Caco-2 (cell line): ENCODE results near the gene ERAL1. TPM values are rescaled to one million over a fixed set of nuclear protein-coding genes. Genes with fewer than 3 reads are reported as not detected.

Experiments used
- BruUV-seq: library from RNA; stranded (reverse); fragments of 400-500 nt; replicated peaks from 2 replicates; lab custom pipeline; 2021; lab: Mats Ljungman, UMichigan
- CTCF ChIA-PET: fragments of 300-600 bp; sonication (Branson Sonifier 250); formaldehyde crosslinking; loops from one replicate; lab custom pipeline; 2022; ENCODE audit warnings: antibody characterized with exemption; lab: Charles Lee
- POLR2A ChIA-PET: fragments of 300-600 bp; sonication (Branson Sonifier 250); formaldehyde crosslinking; loops from one replicate; lab custom pipeline; 2022; ENCODE audit warnings: antibody characterized with exemption; lab: Charles Lee
- DNase-seq, 2 experiments: peaks; one replicate each; pipeline versions ENCODE4 v3.0.0 to v3.0.0-alpha.2; 2020 to 2022
- H3K27me3 ChIP-seq: replicated peaks from 2 replicates; pipeline ENCODE4 v1.6.0; 2011; ENCODE audit warnings: low read length; ENCODE audit not compliant: control insufficient read depth, insufficient read depth
- H3K36me3 ChIP-seq: 2 replicates; pipeline ENCODE4 v1.5.1; 2011; ENCODE audit warnings: low read length; ENCODE audit not compliant: control insufficient read depth, insufficient read depth
- H3K4me1 ChIP-seq: fragments of 250-450 bp; sonication (Bioruptor Pico); 2 replicates; pipeline ENCODE4 v1.5.1; 2020; ENCODE audit warnings: mild to moderate bottlenecking
- H3K4me3 ChIP-seq: 2 replicates; pipeline ENCODE4 v1.5.1; 2011; ENCODE audit warnings: low read depth, mild to moderate bottlenecking, control low read depth, low read length
- H3K9me3 ChIP-seq: fragments of 250-450 bp; sonication (Bioruptor Pico); 2 replicates; pipeline ENCODE4 v1.5.1; 2020; ENCODE audit warnings: mild to moderate bottlenecking, moderate library complexity
- H3K27ac Mint-ChIP-seq: one replicate; pipeline ENCODE4 v1.8.0; 2022; ENCODE audit warnings: mixed read lengths; ENCODE audit not compliant: unreplicated experiment
- H3K27me3 Mint-ChIP-seq: one replicate; pipeline ENCODE4 v1.8.0; 2022; ENCODE audit warnings: mixed read lengths; ENCODE audit not compliant: insufficient read depth, unreplicated experiment
- H3K36me3 Mint-ChIP-seq: one replicate; pipeline ENCODE4 v1.8.0; 2022; ENCODE audit warnings: mild to moderate bottlenecking, mixed read lengths; ENCODE audit not compliant: insufficient read depth, unreplicated experiment
- H3K4me1 Mint-ChIP-seq: one replicate; pipeline ENCODE4 v1.8.0; 2022; ENCODE audit warnings: low read depth, mixed read lengths; ENCODE audit not compliant: unreplicated experiment
- H3K4me3 Mint-ChIP-seq: one replicate; pipeline ENCODE4 v1.8.0; 2022; ENCODE audit warnings: mild to moderate bottlenecking, moderate library complexity, mixed read lengths; ENCODE audit not compliant: unreplicated experiment
- H3K9me3 Mint-ChIP-seq: one replicate; pipeline ENCODE4 v1.8.0; 2022; ENCODE audit warnings: mixed read lengths; ENCODE audit not compliant: unreplicated experiment
- CTCF ChIP-seq, 2 experiments: fragments of 200-600 bp in 1 of 2; IDR thresholded peaks; 1 replicate in 1 of 2; 2 replicates in 1 of 2; pipeline versions ENCODE4 v1.5.1 to v1.8.0; 2011 to 2022; ENCODE audit warnings: antibody characterized with exemption in 1 of 2, control low read depth in 1 of 2, inconsistent platforms in 1 of 2, low read depth in 1 of 2, low read length in 1 of 2, mild to moderate bottlenecking in 1 of 2, moderate library complexity in 1 of 2; ENCODE audit not compliant: insufficient read depth in 1 of 2, severe bottlenecking in 1 of 2, unreplicated experiment in 1 of 2
- intact Hi-C: fragments of 100-400 bp; cut with micrococcal nuclease; formaldehyde crosslinking; loops from one replicate; pipeline ENCODE4 v1.10.0; 2022; ENCODE audit not compliant: unreplicated experiment
- total RNA-seq: library from RNA; stranded (reverse); gene quantifications from 2 replicates; pipeline ENCODE4 v1.2.3, GENCODE V29; 2022

The ERAL1 gene
- total RNA-seq, 1 experiment from 2014 or later = 85.1 TPM

- DNase-seq = no peak
- H3K27ac Mint-ChIP-seq = peak overlapping the region; percentile 82
- no peaks in the 10 kb centered on the region for H3K4me1 Mint-ChIP-seq
- no peaks in the 10 kb centered on the region for H3K27me3 Mint-ChIP-seq
- peaks cover 8% of the 10 kb centered on the region for H3K4me1 ChIP-seq
- ChIA-PET POLR2A (interaction anchor here (0.5 to 1.4 kb wide), 7 partner anchors 18 to 163 kb away, joined by 3 to 11 read pairs (median 4); no protein-coding TSS in a partner anchor), CTCF (interaction anchor here (0.6 to 2.2 kb wide), 5 partner anchors 37 to 739 kb away, joined by 5 to 29 read pairs (median 6); partner anchors contain the start of gene TLCD1)
- peak overlapping the region; percentile 98 for H3K4me3 Mint-ChIP-seq
- H3K9me3 Mint-ChIP-seq = no peaks in the 10 kb centered on the region
- peaks cover 4% of the 10 kb centered on the region for H3K36me3 Mint-ChIP-seq
- H3K4me3 ChIP-seq = peak overlapping the region; percentile 84
- H3K9me3 ChIP-seq = no peaks in the 10 kb centered on the region
- no peaks in the 10 kb centered on the region for H3K36me3 ChIP-seq
- TSS peak; percentile 76 for BruUV-seq
- no peak for TF ChIP-seq CTCF (IDR thresholded peaks at IDR 0.05; ENCODE audit: insufficient read depth in 1 of 2, low read depth in 1 of 2, low read length in 1 of 2, severe bottlenecking in 1 of 2, unreplicated experiment in 1 of 2)
- H3K27me3 ChIP-seq = no peaks in the 10 kb centered on the region
- intact Hi-C loops = loop anchor here (1.0 kb wide), 1 partner anchor 115 kb away; no protein-coding TSS in a partner anchor
These were observed 12.9 kb upstream of the ERAL1 start for GRCh38 chr17:28841901-28842281.

- H3K27ac Mint-ChIP-seq = peak within 1 kb of the TSS; percentile 82
- peaks cover 4% of the 10 kb centered on the region for H3K36me3 Mint-ChIP-seq
- intact Hi-C loops = loop anchor here (1.0 kb wide), 1 partner anchor 115 kb away; no protein-coding TSS in a partner anchor
- no peaks in the 10 kb centered on the region for H3K4me1 Mint-ChIP-seq
- Histone ChIP-seq H3K4me3 (peak within 1 kb of the TSS; percentile 84), H3K4me1 (peaks cover 8% of the 10 kb centered on the region), H3K36me3 (no peaks in the 10 kb centered on the region), H3K9me3 (no peaks in the 10 kb centered on the region), H3K27me3 (no peaks in the 10 kb centered on the region)
- ChIA-PET POLR2A (interaction anchor here (0.5 to 1.4 kb wide), 11 partner anchors 10 to 180 kb away, joined by 3 to 19 read pairs (median 4); partner anchors contain the start of genes PHF12, SDF2 and SUPT6H), CTCF (interaction anchor here (0.6 to 2.2 kb wide), 5 partner anchors 37 to 738 kb away, joined by 5 to 29 read pairs (median 6); partner anchors contain the start of gene TLCD1)
- no peaks in the 10 kb centered on the region for H3K9me3 Mint-ChIP-seq
- TF ChIP-seq CTCF (IDR thresholded peaks at IDR 0.05; ENCODE audit: insufficient read depth in 1 of 2, low read depth in 1 of 2, low read length in 1 of 2, severe bottlenecking in 1 of 2, unreplicated experiment in 1 of 2) = peak in 1 of 2 experiments; percentile 6
- H3K27me3 Mint-ChIP-seq = no peaks in the 10 kb centered on the region
- BruUV-seq = no TSS peak
- DNase-seq = peak; percentile 90 to 94
- peak within 1 kb of the TSS; percentile 98 for H3K4me3 Mint-ChIP-seq
These were observed 12.4 kb upstream of the ERAL1 start, which contains the start of gene FAM222B for GRCh38 chr17:28842282-28843012. TSS of gene FAM222B (minus strand) at chr17:28842790. CDS start at chr17:28766667, 76,123 bp downstream.

- H3K9me3 ChIP-seq = no peaks in the 10 kb centered on the region
- no peak for TF ChIP-seq CTCF (IDR thresholded peaks at IDR 0.05; ENCODE audit: insufficient read depth in 1 of 2, low read depth in 1 of 2, low read length in 1 of 2, severe bottlenecking in 1 of 2, unreplicated experiment in 1 of 2)
- POLR2A ChIA-PET = no interaction called here
- Mint-ChIP-seq H3K4me1 (no peaks in the 10 kb centered on the region), H3K27me3 (no peaks in the 10 kb centered on the region), H3K9me3 (no peaks in the 10 kb centered on the region), H3K36me3 (peaks cover 4% of the 10 kb centered on the region), H3K4me3 (peak overlapping the region; percentile 98), H3K27ac (no peak overlapping the region)
- no peaks in the 10 kb centered on the region for H3K27me3 ChIP-seq
- peaks cover 8% of the 10 kb centered on the region for H3K4me1 ChIP-seq
- H3K36me3 ChIP-seq = no peaks in the 10 kb centered on the region
- H3K4me3 ChIP-seq = no peak overlapping the region
- CTCF ChIA-PET = no interaction called here
- intact Hi-C loops = no loop called here
- no peak for DNase-seq
- TSS peak; percentile 68 for BruUV-seq
These were observed 11.0 kb upstream of the ERAL1 start for GRCh38 chr17:28843816-28844148.
